ENCODE data around the gene MLLT6.

DNA sequence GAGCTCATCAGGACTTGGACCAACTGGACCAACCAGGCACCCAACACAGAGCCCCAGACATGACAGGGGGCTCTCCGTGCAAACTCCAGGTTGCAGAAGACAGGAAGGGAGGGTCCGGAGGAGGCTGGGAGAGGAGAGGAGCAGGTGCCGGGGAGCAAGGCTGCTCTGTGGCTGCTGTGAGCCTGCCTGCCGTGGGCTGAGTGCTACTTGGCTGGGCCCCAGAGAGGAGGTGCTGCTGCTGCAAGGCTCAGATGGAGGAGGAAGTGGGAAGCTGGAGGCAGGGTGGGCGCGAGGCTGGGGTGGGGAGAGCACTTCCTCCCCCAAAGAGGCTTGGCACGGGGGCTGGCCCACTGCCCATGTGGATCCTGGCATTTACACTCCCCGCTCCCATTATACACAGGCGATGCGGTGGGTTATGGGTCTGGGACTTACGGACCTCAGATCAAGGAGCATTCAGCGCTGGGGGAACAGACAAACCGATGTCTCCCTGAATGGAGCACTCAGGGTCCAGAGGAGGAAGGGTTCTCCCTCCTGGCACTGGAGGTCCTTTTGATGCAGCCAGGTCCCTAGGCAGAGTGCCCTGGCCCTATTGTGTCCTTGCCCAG, 46.2 kb upstream of the MLLT6 start:
- TF ChIP-seq CTCF (IDR thresholded peaks at IDR 0.05) (no peak), EZH2phosphoT487 (IDR thresholded peaks at IDR 0.05) (no peak), EZH2 (IDR thresholded peaks at IDR 0.05) (no peak)
